Testis (tissue), 3 donors: ENCODE measurements around the gene DAD1. TPM values are rescaled to one million over a fixed set of nuclear protein-coding genes. Genes with fewer than 3 reads are reported as not detected.

Experiments used
- DNase-seq: peaks from one replicate; pipeline ENCODE4 v3.0.0-alpha.2; 2019
- H3K27ac ChIP-seq, 2 donors: fragments of 200-600 bp; sonication (generic); one replicate each; pipeline ENCODE4 v1.5.1; 2019
- H3K27me3 ChIP-seq: fragments of 200-600 bp; sonication (generic); one replicate; pipeline ENCODE4 v1.5.1; 2019
- H3K36me3 ChIP-seq: fragments of 200-600 bp; sonication (generic); one replicate; pipeline ENCODE4 v1.5.1; 2017; ENCODE audit warnings: low read depth; ENCODE audit errors: missing control alignments
- H3K4me1 ChIP-seq: fragments of 200-600 bp; sonication (generic); one replicate; pipeline ENCODE4 v1.5.1; 2019
- H3K4me3 ChIP-seq, 2 donors: fragments of 200-600 bp; sonication (generic); one replicate each; pipeline ENCODE4 v1.5.1; 2017 to 2019
- H3K9me3 ChIP-seq: fragments of 200-600 bp; sonication (generic); one replicate; pipeline ENCODE4 v1.5.1; 2017
- CTCF ChIP-seq, 3 experiments: fragments of 450-650 bp in 2 of 3; fragments of 200-600 bp in 1 of 3; sonication (generic) in 1 of 3; IDR thresholded peaks; one replicate each; pipeline ENCODE4 v1.5.1; 2016 to 2019; ENCODE audit warnings: antibody characterized with exemption in 3 of 3, mild to moderate bottlenecking in 2 of 3, moderate library complexity in 1 of 3
- POLR2A ChIP-seq: fragments of 450-650 bp; IDR thresholded peaks from one replicate; pipeline ENCODE4 v1.6.1; 2017; ENCODE audit warnings: antibody characterized with exemption, mild to moderate bottlenecking, moderate library complexity
- WGBS, 2 donors: methylation state at CpG; one replicate each; pipeline ENCODE4 v1.1.5; 2018; 5-methylcytosine and 5-hydroxymethylcytosine counted together
- intact Hi-C: fragments of 100-400 bp; cut with DNase I; formaldehyde crosslinking; loops from one replicate; pipeline ENCODE4 v1.15.1; 2023; ENCODE audit warnings: low total_unique reads
- polyA plus RNA-seq: library from polyadenylated mRNA; stranded (reverse); fragments of 350-450 nt; fragmentation: Illumina TruSeq; extraction: RNeasy Lipid Tissue Mini Kit (QIAGEN cat#74804); gene quantifications from one replicate; pipeline ENCODE4 v1.2.3, GENCODE V29; 2014; ENCODE audit warnings: low read depth, low replicate concordance; ENCODE audit not compliant: insufficient read depth
- total RNA-seq, 2 donors: library from RNA; depleted of rRNA; stranded (reverse); fragments of >200 nt; gene quantifications; one replicate each; pipeline ENCODE4 v1.2.3, GENCODE V29; 2016

The DAD1 gene
- total and polyA plus RNA-seq, 3 donors from 2014 or later = 209 to 350 (median 235) TPM

GRCh38 chr14:22533739-22534359 lies 55.2 kb downstream of the DAD1 start:
- Histone ChIP-seq H3K36me3 (no peaks in the 10 kb centered on the region), H3K4me1 (peaks cover 10% of the 10 kb centered on the region), H3K4me3 (no peak overlapping the region), H3K27ac (no peak overlapping the region), H3K9me3 (no peaks in the 10 kb centered on the region), H3K27me3 (no peaks in the 10 kb centered on the region)
- WGBS, 2 donors = 92 to 96% methylated on average over 8 of the region's 8 CpGs
- no peak for DNase-seq
- intact Hi-C loops = no loop called here
- no peak for TF ChIP-seq CTCF (IDR thresholded peaks at IDR 0.05)
- no peak for TF ChIP-seq POLR2A

- no peak for DNase-seq
- TF ChIP-seq POLR2A (no peak), CTCF (IDR thresholded peaks at IDR 0.05) (no peak)
- WGBS, 2 donors = 80 to 85% methylated on average over 2 of the region's 2 CpGs
- Histone ChIP-seq H3K27me3 (no peaks in the 10 kb centered on the region), H3K4me1 (peaks cover 3% of the 10 kb centered on the region), H3K4me3 (no peak overlapping the region), H3K9me3 (no peaks in the 10 kb centered on the region), H3K27ac (no peak overlapping the region), H3K36me3 (no peaks in the 10 kb centered on the region)
- intact Hi-C loops = no loop called here
Observed at GRCh38 chr14:22533057-22533704, 55.8 kb downstream of the DAD1 start.

GRCh38 chr14:22532345-22533056 lies 56.5 kb downstream of the DAD1 start:
- intact Hi-C loops = no loop called here
- TF ChIP-seq CTCF (IDR thresholded peaks at IDR 0.05) (no peak), POLR2A (no peak)
- no peak for DNase-seq
- Histone ChIP-seq H3K27ac (no peak overlapping the region), H3K36me3 (no peaks in the 10 kb centered on the region), H3K27me3 (no peaks in the 10 kb centered on the region), H3K4me1 (no peaks in the 10 kb centered on the region), H3K4me3 (no peak overlapping the region), H3K9me3 (no peaks in the 10 kb centered on the region)
- WGBS, 2 donors = 50 to 56% methylated on average over 3 of the region's 3 CpGs

- no peaks in the 10 kb centered on the region for H3K27me3 ChIP-seq
- 93% methylated on average over 5 of the region's 5 CpGs for WGBS, 2 donors
- TF ChIP-seq POLR2A (no peak), CTCF (IDR thresholded peaks at IDR 0.05) (no peak)
- no peaks in the 10 kb centered on the region for H3K36me3 ChIP-seq
- no peak overlapping the region for H3K4me3 ChIP-seq
- H3K27ac ChIP-seq = no peak overlapping the region
- H3K9me3 ChIP-seq = no peaks in the 10 kb centered on the region
- DNase-seq = no peak
- intact Hi-C loops = no loop called here
- H3K4me1 ChIP-seq = no peaks in the 10 kb centered on the region
Observed at GRCh38 chr14:22531451-22532344, 57.3 kb downstream of the DAD1 start.
